Hepatocyte (in vitro differentiated cells): ENCODE data around the gene BCAS3.

ENCODE experiments used
- EZH2 ChIP-seq: fragments of 200-600 bp; sonication (generic); IDR thresholded peaks from 2 replicates; pipeline ENCODE4 v1.6.1; 2016; ENCODE audit warnings: antibody characterized with exemption, mild to moderate bottlenecking, borderline replicate concordance
- EZH2phosphoT487 ChIP-seq: fragments of 200-600 bp; sonication (generic); IDR thresholded peaks from one replicate; pipeline ENCODE4 v1.6.1; 2018; ENCODE audit warnings: antibody characterized with exemption, mild to moderate bottlenecking, low read depth, moderate library complexity; ENCODE audit not compliant: unreplicated experiment, severe bottlenecking
- TF ChIP-seq, protein P1 (sequence below): fragments of 200-600 bp; sonication (generic); IDR thresholded peaks from 2 replicates; pipeline ENCODE4 v1.5.1; 2016; ENCODE audit warnings: antibody characterized with exemption, mild to moderate bottlenecking; ENCODE audit not compliant: poor library complexity

DNA sequence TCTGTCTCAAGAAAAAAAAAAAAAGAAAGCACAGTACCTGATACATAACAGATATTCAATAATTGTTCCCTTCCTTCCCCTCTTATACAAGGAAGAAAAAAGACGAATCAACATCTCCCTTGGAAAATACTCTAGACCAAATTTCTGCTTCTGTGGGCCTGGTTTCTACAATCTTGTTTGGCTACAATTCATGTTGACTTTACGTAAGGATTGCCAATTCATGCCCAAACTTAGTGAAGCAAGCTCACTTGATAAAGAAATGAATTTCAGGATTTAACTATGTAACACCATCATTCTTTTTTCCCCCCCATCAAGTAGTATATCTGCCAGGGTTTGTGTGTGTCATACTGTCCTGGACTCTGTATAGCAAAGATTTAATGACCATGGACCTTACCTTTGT is 587.7 kb downstream of the BCAS3 start:
- TF ChIP-seq, protein P1, sequence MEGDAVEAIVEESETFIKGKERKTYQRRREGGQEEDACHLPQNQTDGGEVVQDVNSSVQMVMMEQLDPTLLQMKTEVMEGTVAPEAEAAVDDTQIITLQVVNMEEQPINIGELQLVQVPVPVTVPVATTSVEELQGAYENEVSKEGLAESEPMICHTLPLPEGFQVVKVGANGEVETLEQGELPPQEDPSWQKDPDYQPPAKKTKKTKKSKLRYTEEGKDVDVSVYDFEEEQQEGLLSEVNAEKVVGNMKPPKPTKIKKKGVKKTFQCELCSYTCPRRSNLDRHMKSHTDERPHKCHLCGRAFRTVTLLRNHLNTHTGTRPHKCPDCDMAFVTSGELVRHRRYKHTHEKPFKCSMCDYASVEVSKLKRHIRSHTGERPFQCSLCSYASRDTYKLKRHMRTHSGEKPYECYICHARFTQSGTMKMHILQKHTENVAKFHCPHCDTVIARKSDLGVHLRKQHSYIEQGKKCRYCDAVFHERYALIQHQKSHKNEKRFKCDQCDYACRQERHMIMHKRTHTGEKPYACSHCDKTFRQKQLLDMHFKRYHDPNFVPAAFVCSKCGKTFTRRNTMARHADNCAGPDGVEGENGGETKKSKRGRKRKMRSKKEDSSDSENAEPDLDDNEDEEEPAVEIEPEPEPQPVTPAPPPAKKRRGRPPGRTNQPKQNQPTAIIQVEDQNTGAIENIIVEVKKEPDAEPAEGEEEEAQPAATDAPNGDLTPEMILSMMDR: no peak
- TF ChIP-seq EZH2phosphoT487 (no peak), EZH2 (no peak)
